HG02938 (cell line): ENCODE measurements around the gene PDIA5.

Experiments used
- ATAC-seq: cut with Tn5 transposase; IDR thresholded peaks from one replicate; pipeline ENCODE4 v1.9.1; 2021; ENCODE audit warnings: mild to moderate bottlenecking, moderate library complexity; ENCODE audit not compliant: unreplicated experiment

Gene PDIA5

DNA sequence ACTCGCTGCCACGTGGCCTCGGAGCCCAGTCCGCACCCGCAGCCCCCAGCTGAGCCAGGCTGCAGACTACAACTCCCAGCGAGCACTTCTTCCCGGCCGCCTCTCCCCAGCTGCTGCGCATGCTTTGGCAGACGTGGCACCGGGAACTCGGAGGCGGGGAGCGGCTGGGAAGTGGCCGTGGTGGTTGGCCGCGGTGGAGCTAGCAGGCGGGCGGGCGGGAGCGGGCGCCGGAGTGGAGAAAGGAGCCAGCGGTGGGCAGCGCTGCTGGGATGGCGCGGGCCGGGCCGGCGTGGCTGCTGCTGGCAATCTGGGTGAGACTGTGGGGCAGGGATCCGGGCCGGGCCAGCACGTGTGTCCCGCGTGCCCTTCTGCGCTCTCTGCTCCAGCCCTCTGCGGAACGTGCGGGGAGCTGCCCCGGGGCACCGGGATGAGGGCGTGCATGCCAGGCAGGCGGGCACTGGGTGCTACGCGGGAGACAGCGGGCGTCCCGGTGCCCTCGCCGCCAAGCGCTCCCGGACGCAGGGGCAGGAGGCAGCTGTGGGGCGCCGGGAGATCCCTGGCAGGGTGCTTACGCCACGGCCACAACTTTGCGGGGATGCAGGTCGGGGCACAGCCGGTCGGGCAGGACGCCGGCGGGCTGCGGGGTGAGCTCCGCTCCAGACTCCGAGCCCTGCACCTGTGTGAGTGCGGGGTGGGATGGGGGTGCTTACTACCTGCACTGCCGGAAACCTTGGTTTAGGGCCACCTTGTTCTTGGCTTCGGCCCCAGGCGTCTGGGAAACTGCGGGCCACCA is at the start of gene PDIA5:
TSS of gene PDIA5 (plus strand) at position 130 of the 793 bp plus-strand sequence. CDS start at position 270, 140 bp downstream.
- ATAC-seq = peak; percentile 70

GRCh38 chr3:123018683-123019082 is 48.1 kb upstream of the PDIA5 start:
- ATAC-seq = no peak

GRCh38 chr3:123019161-123019560 is 47.7 kb upstream of the PDIA5 start:
- ATAC-seq = no peak

DNA sequence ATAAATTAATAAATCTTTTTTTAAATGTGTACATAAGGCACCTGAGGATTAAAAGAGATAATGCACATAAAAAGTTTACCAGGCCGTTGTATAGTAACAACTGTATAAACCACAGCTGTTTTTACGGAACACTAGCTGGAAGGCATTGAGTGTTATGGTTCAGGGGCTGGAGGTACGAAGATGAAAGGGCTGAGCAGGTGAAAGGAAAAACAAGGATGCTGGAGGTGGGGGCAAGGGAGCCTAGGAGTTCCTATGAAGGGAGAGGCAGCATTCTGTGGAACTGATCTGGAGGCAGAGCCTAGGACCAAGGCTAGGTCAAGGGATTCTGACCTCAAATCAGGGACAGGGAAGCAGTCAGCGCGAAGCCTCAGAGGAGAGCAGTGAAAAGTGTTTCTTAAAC is 47.2 kb upstream of the PDIA5 start:
- no peak for ATAC-seq

GRCh38 chr3:123020709-123021108 is 46.1 kb upstream of the PDIA5 start:
- no peak for ATAC-seq

DNA sequence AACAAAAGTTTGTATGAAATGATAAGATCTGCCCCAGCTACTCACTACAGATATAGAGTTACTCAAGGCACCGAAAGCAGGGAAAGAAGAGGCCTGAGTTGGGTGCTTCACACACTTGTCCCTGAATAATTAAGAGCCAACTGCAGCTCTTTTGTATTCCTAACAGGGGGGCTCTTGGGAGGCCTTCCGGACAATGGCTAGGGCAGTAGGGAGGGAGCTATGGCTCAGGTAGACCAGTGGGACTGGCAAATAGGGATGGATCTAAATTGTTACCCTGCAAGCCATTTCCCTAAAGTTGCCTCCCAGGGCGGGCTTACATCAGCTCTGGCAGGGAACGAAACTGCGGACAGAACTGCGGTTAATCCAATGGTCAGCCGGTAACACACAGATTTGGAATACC is 45.4 kb upstream of the PDIA5 start:
- ATAC-seq = no peak

DNA sequence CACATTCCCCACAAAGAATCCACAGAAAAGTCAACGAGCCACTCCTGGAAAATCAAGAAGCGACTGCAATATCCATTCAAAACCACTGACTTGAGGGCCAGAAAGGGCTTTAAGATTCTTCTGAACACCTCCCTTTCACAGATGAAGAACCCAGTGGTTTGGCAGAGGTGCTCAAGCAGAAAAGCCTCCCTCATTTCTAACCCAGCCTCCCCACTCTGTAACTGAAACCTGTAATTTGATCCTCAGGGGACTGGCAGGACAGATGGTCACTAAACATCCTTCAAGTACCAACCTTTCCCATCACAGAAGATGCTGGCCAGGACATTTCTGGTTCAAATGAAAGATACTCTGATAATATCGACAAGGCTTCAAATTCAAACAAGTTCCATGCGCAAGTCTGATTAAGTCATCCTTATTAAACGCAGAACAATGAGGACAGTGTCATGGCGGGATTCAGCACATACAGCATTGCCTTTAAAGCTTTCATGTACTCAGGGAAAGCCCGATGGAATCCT is 44.8 kb upstream of the PDIA5 start:
- no peak for ATAC-seq

DNA sequence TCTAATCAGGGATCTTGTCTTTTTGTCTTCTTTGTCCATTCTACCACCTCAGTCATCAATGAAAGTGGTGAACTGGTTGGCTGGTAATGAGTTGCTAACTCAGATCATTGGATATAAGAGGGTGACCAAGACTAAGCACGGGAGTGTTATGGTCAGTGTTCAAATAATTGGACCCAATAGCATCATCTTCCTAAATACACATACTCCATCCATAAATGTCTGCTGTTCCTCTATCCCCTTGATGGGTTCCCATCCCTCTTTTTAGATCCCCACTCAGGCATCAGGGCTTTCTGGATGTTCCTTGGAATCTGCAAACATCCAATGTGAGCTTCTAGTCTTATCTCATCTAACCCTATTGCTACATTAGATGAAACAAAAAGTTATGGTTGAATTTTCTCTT is 42.8 kb upstream of the PDIA5 start:
- ATAC-seq = no peak

DNA sequence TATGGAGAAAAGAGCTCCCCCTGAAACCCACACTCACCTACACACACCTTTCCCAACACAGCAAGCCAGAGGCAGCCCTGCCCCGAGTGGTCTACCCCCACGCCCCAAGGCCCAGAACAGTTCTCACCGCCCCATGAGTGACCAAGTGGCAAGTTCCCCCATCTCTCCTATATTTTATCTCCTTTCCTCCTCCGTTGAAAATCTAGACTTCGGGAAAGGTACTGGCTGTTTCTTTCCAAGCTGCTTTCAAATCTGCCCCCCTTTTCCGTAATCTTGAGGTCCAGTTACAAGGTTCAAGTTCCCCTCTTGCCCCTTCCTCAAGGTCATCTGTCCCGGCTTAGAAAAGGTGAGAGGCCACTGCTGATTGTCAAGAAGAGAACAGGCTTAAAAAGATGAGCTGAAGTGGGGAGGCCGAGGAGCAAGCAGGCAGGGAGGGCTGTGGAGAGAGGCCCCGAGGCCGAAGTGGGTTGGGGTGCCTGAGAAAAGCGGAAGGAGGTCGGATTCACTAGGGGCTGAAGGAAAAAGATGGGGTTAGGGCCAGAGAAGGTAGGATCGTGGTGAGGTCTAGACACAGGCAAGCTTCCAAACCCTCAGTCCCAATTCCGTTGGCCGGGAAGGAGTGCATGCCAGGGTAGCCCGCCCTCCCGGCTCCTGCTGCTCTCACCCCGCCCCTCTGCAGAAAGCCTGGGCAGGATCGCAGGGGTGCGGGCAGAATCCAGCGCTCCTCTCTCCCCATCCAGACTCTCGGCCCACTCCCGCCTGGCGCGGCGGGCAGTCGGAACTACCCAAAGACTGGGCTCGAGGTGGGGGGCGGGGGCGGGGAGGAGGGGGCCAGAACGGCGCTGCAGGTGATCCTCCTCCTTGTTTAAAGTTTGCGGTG is 40.9 kb upstream of the PDIA5 start:
- ATAC-seq = no peak

- no peak for ATAC-seq
These were observed 40.1 kb upstream of the PDIA5 start for GRCh38 chr3:123026565-123027291.

- no peak for ATAC-seq
These were observed 39.3 kb upstream of the PDIA5 start, which contains the start of gene SEMA5B for GRCh38 chr3:123027292-123028232. Gene SEMA5B (minus strand): TSS chr3:123027763. CDS start chr3:122961263, 66,500 bp downstream.

DNA sequence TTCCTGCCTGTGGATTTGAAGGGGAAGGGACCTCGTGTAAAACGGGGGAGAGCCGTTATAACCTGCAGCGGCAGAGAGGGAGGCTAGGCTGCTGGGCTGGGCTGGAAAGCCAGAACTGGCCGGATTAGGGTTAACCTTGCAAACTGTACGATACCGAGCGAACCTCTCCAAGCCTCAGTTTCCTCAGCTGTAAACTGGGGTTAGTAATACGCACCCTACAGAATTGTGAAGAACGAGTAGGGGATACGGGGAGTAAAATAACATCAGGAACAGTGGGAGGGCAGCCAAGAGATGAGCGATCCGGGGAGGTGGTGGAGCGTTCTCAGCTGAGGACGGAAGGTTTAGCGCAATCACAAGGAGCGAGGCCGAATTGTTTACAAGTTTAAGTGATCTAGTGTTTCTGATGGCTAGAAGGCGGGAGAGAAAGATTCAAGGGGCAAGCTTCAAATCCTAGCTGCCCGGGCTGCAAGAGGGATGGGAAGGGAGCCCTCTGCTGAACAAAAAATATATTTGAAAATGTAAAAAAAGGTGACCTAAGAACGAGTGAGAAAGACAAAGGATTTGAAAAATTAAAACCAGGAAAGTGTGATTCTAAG is 38.5 kb upstream of the PDIA5 start:
- ATAC-seq = no peak

GRCh38 chr3:123031051-123031450 is 35.8 kb upstream of the PDIA5 start:
- ATAC-seq = no peak

GRCh38 chr3:123032057-123032456 is 34.8 kb upstream of the PDIA5 start:
- no peak for ATAC-seq

- no peak for ATAC-seq
These were observed 32.7 kb upstream of the PDIA5 start for GRCh38 chr3:123034120-123034519.

DNA sequence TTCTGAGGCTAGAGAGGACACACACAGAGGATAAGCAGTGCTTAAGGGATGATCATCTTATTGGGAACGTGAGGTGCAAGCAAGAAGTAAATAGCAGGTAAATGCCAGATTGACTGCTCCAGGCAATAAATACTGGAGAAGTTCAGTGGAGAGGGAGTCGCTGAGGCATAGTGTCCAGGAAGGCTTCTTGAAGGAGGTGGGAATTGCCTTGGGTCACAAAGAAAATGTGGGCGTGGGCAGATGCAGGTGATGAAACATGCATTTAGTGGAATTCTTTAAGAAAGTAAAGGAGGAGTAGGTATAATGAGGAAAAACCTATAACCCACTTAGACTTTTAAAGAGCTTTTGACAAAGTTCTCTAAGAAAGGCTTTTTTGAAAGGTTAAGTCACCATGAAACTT is 31.8 kb upstream of the PDIA5 start:
- ATAC-seq = no peak

- ATAC-seq = no peak
These were observed 30.3 kb upstream of the PDIA5 start for GRCh38 chr3:123036352-123037014.

GRCh38 chr3:123037015-123037375 is 29.8 kb upstream of the PDIA5 start:
- no peak for ATAC-seq

DNA sequence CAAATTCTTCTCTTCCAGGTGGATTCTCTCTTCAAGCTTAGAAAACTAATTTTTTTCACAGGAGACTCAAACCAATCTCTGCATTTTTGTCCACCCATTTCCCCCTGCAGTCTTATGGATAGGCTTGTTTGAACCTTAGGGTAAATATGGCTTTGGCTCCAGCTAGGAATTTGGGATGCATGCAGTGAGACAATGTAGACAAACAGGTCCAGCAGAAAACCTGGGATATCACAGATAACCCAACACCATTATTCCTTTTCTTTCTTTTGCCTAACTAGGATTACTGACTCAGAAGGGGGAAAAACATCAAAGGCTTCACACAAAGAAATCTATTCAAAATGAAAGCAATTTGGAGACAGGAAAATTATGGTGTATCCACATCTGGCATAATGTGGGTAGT is 28.1 kb upstream of the PDIA5 start:
- no peak for ATAC-seq
